Kidney epithelial cell (primary cell): ENCODE results near the gene OPA1. TPM values are rescaled to one million over a fixed set of nuclear protein-coding genes. Genes with fewer than 3 reads are reported as not detected.

Experiments used
- DNase-seq: peaks from one replicate; pipeline ENCODE4 v3.0.0-alpha.2; 2010; ENCODE audit warnings: low read depth
- H3K27me3 ChIP-seq: 2 replicates; pipeline ENCODE4 v1.6.0; 2011; ENCODE audit warnings: low read length; ENCODE audit not compliant: control insufficient read depth, insufficient read depth
- H3K36me3 ChIP-seq: 2 replicates; pipeline ENCODE4 v1.5.1; 2011; ENCODE audit warnings: low read length; ENCODE audit not compliant: control insufficient read depth, insufficient read depth
- H3K4me3 ChIP-seq: 2 replicates; pipeline ENCODE4 v1.5.1; 2011; ENCODE audit warnings: low read depth, mild to moderate bottlenecking, control low read depth, low read length
- CTCF ChIP-seq: IDR thresholded peaks from 2 replicates; pipeline ENCODE4 v1.5.1; 2011; ENCODE audit warnings: mild to moderate bottlenecking, moderate library complexity, low read length, control low read depth, inconsistent platforms; ENCODE audit not compliant: insufficient read depth, poor library complexity, severe bottlenecking
- total RNA-seq: library from RNA; depleted of rRNA; stranded (reverse); fragments of >200 nt; gene quantifications from 2 replicates; pipeline ENCODE4 v1.2.3, GENCODE V29; 2015

Gene OPA1
- total RNA-seq, 1 donor from 2014 or later = 60.6 TPM

GRCh38 chr3:193563426-193563825, 29.6 kb upstream of the OPA1 start:
- no peaks in the 10 kb centered on the region for H3K36me3 ChIP-seq
- DNase-seq = no peak

GRCh38 chr3:193564012-193564411, 29.0 kb upstream of the OPA1 start:
- no peaks in the 10 kb centered on the region for H3K36me3 ChIP-seq
- no peaks in the 10 kb centered on the region for H3K27me3 ChIP-seq
- peak; percentile 25 for TF ChIP-seq CTCF
- DNase-seq = no peak
- H3K4me3 ChIP-seq = no peak overlapping the region

More at GRCh38 chr3:193563426-193563825, 29.6 kb upstream of the OPA1 start:
- H3K4me3 ChIP-seq = no peak overlapping the region
- H3K27me3 ChIP-seq = no peaks in the 10 kb centered on the region
- TF ChIP-seq CTCF = no peak

- Histone ChIP-seq H3K27me3 (no peaks in the 10 kb centered on the region), H3K36me3 (no peaks in the 10 kb centered on the region), H3K4me3 (no peak overlapping the region)
- DNase-seq = no peak
- TF ChIP-seq CTCF = no peak
These were observed 23.9 kb upstream of the OPA1 start for GRCh38 chr3:193569119-193569518.

- peak; percentile 84 for TF ChIP-seq CTCF
- no peak overlapping the region for H3K4me3 ChIP-seq
- no peaks in the 10 kb centered on the region for H3K36me3 ChIP-seq
- DNase-seq = no peak
- no peaks in the 10 kb centered on the region for H3K27me3 ChIP-seq
These were observed 20.5 kb upstream of the OPA1 start for GRCh38 chr3:193572426-193572908.

GRCh38 chr3:193573403-193574191, 19.4 kb upstream of the OPA1 start:
- Histone ChIP-seq H3K4me3 (no peak overlapping the region), H3K27me3 (no peaks in the 10 kb centered on the region), H3K36me3 (no peaks in the 10 kb centered on the region)
- no peak for DNase-seq
- TF ChIP-seq CTCF = no peak

GRCh38 chr3:193574488-193575070, 18.4 kb upstream of the OPA1 start:
- Histone ChIP-seq H3K4me3 (no peak overlapping the region), H3K36me3 (no peaks in the 10 kb centered on the region), H3K27me3 (no peaks in the 10 kb centered on the region)
- DNase-seq = no peak
- no peak for TF ChIP-seq CTCF
